DND-41 (cell line): ENCODE measurements around the gene CACNB1.

ENCODE experiments used
- ATAC-seq: fragments of 200-7000 bp; cut with Tn5 transposase; 3 replicates; pipeline ENCODE4 v1.9.1; 2021; ENCODE audit warnings: low read depth; ENCODE audit not compliant: insufficient read depth
- DNase-seq: peaks from one replicate; pipeline ENCODE4 v3.0.0-alpha.2; 2020
- H2AFZ ChIP-seq: 2 replicates; pipeline ENCODE4 v1.6.0; 2012; ENCODE audit warnings: low read depth, low read length
- H3K27ac ChIP-seq: 2 replicates; pipeline ENCODE4 v1.5.1; 2012; ENCODE audit warnings: low read length, inconsistent platforms
- H3K27me3 ChIP-seq: fragments of 200-600 bp; sonication (generic); 2 replicates; pipeline ENCODE4 v1.6.0; 2012; ENCODE audit warnings: low read length, mild to moderate bottlenecking, inconsistent platforms; ENCODE audit not compliant: insufficient read depth, poor library complexity
- H3K36me3 ChIP-seq: 2 replicates; pipeline ENCODE4 v1.5.1; 2012; ENCODE audit warnings: low read length, inconsistent platforms; ENCODE audit not compliant: insufficient read depth
- H3K4me1 ChIP-seq: 2 replicates; pipeline ENCODE4 v1.5.1; 2012; ENCODE audit warnings: mild to moderate bottlenecking, low read length; ENCODE audit not compliant: insufficient read depth
- H3K4me2 ChIP-seq: 2 replicates; pipeline ENCODE4 v1.6.0; 2012; ENCODE audit warnings: mild to moderate bottlenecking, moderate library complexity, low read length, inconsistent platforms; ENCODE audit not compliant: insufficient read depth
- H3K4me3 ChIP-seq, 2 experiments: fragments of 200-600 bp in 1 of 2; shearing (Covaris generic) in 1 of 2; 2 replicates each; pipeline ENCODE4 v1.5.1; 2012 to 2016; ENCODE audit warnings: inconsistent platforms in 2 of 2, low read length in 2 of 2, mild to moderate bottlenecking in 2 of 2, low read depth in 1 of 2, moderate library complexity in 1 of 2
- H3K79me2 ChIP-seq: 2 replicates; pipeline ENCODE4 v1.6.0; 2012; ENCODE audit warnings: low read length, inconsistent platforms; ENCODE audit not compliant: insufficient read depth
- H3K9ac ChIP-seq: 2 replicates; pipeline ENCODE4 v1.6.0; 2012; ENCODE audit warnings: low read depth, mild to moderate bottlenecking, inconsistent platforms, low read length, moderate library complexity
- H3K9me3 ChIP-seq: 2 replicates; pipeline ENCODE4 v1.5.1; 2012; ENCODE audit warnings: low read length, moderate library complexity, mild to moderate bottlenecking, inconsistent platforms; ENCODE audit not compliant: insufficient read depth, severe bottlenecking
- H4K20me1 ChIP-seq: 2 replicates; pipeline ENCODE4 v1.6.0; 2012; ENCODE audit warnings: low read length; ENCODE audit not compliant: insufficient read depth
- EZH2 ChIP-seq: IDR thresholded peaks from 3 replicates; pipeline ENCODE4 v1.6.1; 2012; ENCODE audit warnings: borderline replicate concordance, low read depth, mild to moderate bottlenecking, moderate library complexity, low read length, inconsistent platforms; ENCODE audit not compliant: severe bottlenecking
- TF ChIP-seq, protein P1 (sequence below): IDR thresholded peaks from 2 replicates; pipeline ENCODE4 v1.5.1; 2012; ENCODE audit warnings: borderline replicate concordance, low read length, moderate library complexity, mild to moderate bottlenecking; ENCODE audit not compliant: poor library complexity, severe bottlenecking; ENCODE audit errors: extremely low read depth

CACNB1 gene

DNA sequence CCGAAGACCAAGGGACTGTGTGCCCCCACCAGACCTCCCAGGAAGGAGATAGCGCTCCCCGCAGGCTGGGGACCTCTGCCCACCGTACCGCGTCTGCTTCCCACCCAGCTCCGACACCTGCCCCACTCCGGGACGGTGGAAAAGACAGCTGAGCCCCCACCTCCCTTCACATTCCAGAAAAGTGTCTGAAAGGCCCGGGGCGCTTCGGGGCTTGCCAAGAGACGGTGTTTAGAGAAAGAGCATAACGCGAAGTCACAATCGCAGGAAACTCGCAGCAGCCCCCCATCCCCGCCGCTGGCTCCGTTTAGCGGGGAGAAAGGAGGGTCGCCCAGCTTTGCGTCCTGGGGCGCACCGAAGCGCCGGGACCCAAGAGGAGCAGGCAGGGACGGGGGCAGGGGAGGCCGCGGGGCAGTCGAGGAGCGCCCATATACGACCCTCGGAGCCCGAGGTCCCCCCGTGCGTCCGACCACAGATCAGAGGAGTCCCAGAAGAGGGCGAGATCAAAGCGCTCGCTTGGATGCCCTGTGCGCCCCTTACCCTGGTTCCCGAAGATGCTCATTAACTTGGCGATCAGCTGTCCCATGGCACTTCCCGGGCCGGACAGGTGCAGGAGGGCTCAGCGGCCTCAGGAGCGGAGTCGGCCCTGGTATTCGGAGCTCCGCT is 32.2 kb downstream of the CACNB1 start:
- no peaks in the 10 kb centered on the region for H3K9me3 ChIP-seq
- no peak overlapping the region for H2AFZ ChIP-seq
- H3K36me3 ChIP-seq, result no peaks in the 10 kb centered on the region
- no peaks in the 10 kb centered on the region for H4K20me1 ChIP-seq
- ATAC-seq (no peak), DNase-seq (no peak)
- H3K4me3 ChIP-seq, result no peak overlapping the region
- 0 out of 2 replicates have a peak overlapping the region, but pooled peaks have one; percentile 48 for H3K9ac ChIP-seq
- H3K4me2 ChIP-seq, result no peak overlapping the region
- H3K4me1 ChIP-seq, result peaks cover 75% of the 10 kb centered on the region
- TF ChIP-seq EZH2, result no peak
- TF ChIP-seq, protein P1, sequence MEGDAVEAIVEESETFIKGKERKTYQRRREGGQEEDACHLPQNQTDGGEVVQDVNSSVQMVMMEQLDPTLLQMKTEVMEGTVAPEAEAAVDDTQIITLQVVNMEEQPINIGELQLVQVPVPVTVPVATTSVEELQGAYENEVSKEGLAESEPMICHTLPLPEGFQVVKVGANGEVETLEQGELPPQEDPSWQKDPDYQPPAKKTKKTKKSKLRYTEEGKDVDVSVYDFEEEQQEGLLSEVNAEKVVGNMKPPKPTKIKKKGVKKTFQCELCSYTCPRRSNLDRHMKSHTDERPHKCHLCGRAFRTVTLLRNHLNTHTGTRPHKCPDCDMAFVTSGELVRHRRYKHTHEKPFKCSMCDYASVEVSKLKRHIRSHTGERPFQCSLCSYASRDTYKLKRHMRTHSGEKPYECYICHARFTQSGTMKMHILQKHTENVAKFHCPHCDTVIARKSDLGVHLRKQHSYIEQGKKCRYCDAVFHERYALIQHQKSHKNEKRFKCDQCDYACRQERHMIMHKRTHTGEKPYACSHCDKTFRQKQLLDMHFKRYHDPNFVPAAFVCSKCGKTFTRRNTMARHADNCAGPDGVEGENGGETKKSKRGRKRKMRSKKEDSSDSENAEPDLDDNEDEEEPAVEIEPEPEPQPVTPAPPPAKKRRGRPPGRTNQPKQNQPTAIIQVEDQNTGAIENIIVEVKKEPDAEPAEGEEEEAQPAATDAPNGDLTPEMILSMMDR, result no peak
- H3K27me3 ChIP-seq, result no peaks in the 10 kb centered on the region
- H3K79me2 ChIP-seq, result no peaks in the 10 kb centered on the region
- peak overlapping the region; percentile 93 for H3K27ac ChIP-seq

DNA sequence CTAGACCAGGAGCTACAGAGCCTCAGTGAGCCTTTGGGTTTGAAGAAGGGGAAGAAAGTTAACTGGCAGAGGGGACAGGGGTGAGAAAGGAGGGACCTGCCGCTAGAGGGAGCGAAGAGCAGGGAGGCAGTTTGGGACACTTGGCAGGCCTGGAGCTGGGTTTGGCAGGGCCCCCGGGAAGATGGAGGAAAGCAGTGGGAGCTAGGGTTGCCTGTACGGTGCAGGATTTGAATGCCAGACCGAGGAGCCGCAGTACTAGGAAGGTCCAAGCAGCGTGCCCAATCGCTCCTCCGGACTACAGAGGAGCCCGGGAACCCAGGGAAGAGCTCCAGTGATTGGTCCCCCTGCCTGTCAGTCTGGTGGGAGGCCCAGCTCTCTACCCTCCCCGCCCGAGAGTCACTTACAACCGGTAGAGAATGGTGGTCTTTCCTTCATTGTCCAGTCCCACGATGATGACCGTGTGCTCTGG is 32.8 kb downstream of the CACNB1 start:
- peak; percentile 79 for DNase-seq
- Histone ChIP-seq H2AFZ (no peak overlapping the region), H3K79me2 (no peaks in the 10 kb centered on the region), H3K9ac (no peak overlapping the region), H3K36me3 (no peaks in the 10 kb centered on the region), H3K27me3 (no peaks in the 10 kb centered on the region), H3K27ac (peak overlapping the region; percentile 30), H3K9me3 (no peaks in the 10 kb centered on the region), H4K20me1 (no peaks in the 10 kb centered on the region), H3K4me1 (peaks cover 69% of the 10 kb centered on the region), H3K4me3 (no peak overlapping the region), H3K4me2 (no peak overlapping the region)
- peak; percentile 66 for ATAC-seq
- TF ChIP-seq, protein P1, result peak; percentile 86
- no peak for TF ChIP-seq EZH2

DNA sequence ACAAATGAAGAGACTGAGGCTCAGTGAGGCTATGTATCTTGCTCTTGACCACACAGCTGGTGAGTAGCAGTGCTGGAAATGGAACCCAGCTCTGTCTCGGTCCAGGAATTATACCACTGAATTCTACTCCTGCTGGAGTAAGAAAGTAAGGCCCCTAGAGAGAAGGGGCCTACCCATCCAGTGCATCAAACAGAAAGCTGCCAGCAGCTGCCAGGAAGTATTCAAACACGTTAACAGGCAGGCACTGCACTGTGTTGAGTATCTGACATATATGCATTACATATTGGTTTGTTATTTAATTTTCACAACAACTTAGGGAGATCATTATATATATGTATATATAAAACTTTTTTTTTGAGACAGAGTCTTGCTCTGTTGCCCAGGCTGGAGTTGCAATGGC is 35.5 kb downstream of the CACNB1 start:
- peak; percentile 46 for DNase-seq
- peak; percentile 66 for ATAC-seq

More for the DNA sequence above, 35.5 kb downstream of the CACNB1 start:
- no peaks in the 10 kb centered on the region for H3K36me3 ChIP-seq
- no peak overlapping the region for H3K4me3 ChIP-seq
- H3K9ac ChIP-seq, result no peak overlapping the region
- no peak overlapping the region for H3K4me2 ChIP-seq
- no peaks in the 10 kb centered on the region for H3K79me2 ChIP-seq
- H3K4me1 ChIP-seq, result peaks cover 43% of the 10 kb centered on the region
- TF ChIP-seq EZH2, result no peak
- TF ChIP-seq, protein P1, result no peak
- no peaks in the 10 kb centered on the region for H3K27me3 ChIP-seq
- H4K20me1 ChIP-seq, result no peaks in the 10 kb centered on the region
- H3K27ac ChIP-seq, result peak overlapping the region; percentile 44
- no peaks in the 10 kb centered on the region for H3K9me3 ChIP-seq
- H2AFZ ChIP-seq, result no peak overlapping the region
